Heart left ventricle (tissue), 16 donors: Measurements from ENCODE around the gene HLCS. TPM values are rescaled to one million over a fixed set of nuclear protein-coding genes. Genes with fewer than 3 reads are reported as not detected.

ENCODE experiments used
- ATAC-seq, 4 donors: fragments of 200-7000 bp; cut with Tn5 transposase; one replicate each; pipeline ENCODE4 v1.9.1; 2020 to 2022; ENCODE audit warnings: moderate library complexity in 4 of 4, mild to moderate bottlenecking in 3 of 4, moderate number of reproducible peaks in 1 of 4
- DNase-seq, 5 donors: peaks; one replicate each; pipeline ENCODE4 v3.0.0-alpha.2; 2020
- H3K27ac ChIP-seq, 12 donors: fragments of 200-600 bp; sonication (generic) in 4 of 12; one replicate each; pipeline versions ENCODE4 v1.5.0 to v1.8.0; 2016 to 2022; ENCODE audit warnings: mild to moderate bottlenecking in 2 of 12
- H3K27me3 ChIP-seq, 9 donors: fragments of 200-600 bp; sonication (generic) in 2 of 9; one replicate each; pipeline versions ENCODE4 v1.5.1 to v1.8.0; 2016 to 2022; ENCODE audit warnings: mild to moderate bottlenecking in 3 of 9
- H3K36me3 ChIP-seq, 9 donors: fragments of 200-600 bp; sonication (generic) in 2 of 9; one replicate each; pipeline versions ENCODE4 v1.5.0 to v1.8.0; 2018 to 2022; ENCODE audit warnings: mild to moderate bottlenecking in 2 of 9
- H3K4me1 ChIP-seq, 12 donors: fragments of 200-600 bp; sonication (generic) in 4 of 12; one replicate each; pipeline versions ENCODE4 v1.5.0 to v1.8.0; 2016 to 2022; ENCODE audit warnings: mild to moderate bottlenecking in 3 of 12
- H3K4me3 ChIP-seq, 12 donors: fragments of 200-600 bp; sonication (generic) in 4 of 12; one replicate each; pipeline versions ENCODE4 v1.5.0 to v1.8.0; 2017 to 2022; ENCODE audit warnings: mild to moderate bottlenecking in 9 of 12, moderate library complexity in 4 of 12
- H3K9me3 ChIP-seq, 12 donors: fragments of 200-600 bp; sonication (generic) in 4 of 12; one replicate each; pipeline versions ENCODE4 v1.5.0 to v1.8.0; 2016 to 2022; ENCODE audit warnings: mild to moderate bottlenecking in 1 of 12
- POLR2A ChIP-seq, 2 donors: fragments of 450-650 bp; IDR thresholded peaks; one replicate each; pipeline ENCODE4 v1.6.1; 2017; ENCODE audit warnings: antibody characterized with exemption in 2 of 2, mild to moderate bottlenecking in 2 of 2, moderate library complexity in 2 of 2
- WGBS, 4 donors: extraction: QIAGEN DNeasy Blood & Tissue Kit in 2 of 4; methylation state at CpG; one replicate each; pipeline versions ENCODE4 v1.1.5 to v1.1.7; 2013 to 2018; 5-methylcytosine and 5-hydroxymethylcytosine counted together
- intact Hi-C, 10 donors: fragments of 100-400 bp; cut with DNase I; formaldehyde crosslinking; loops; one replicate each; pipeline versions ENCODE4 v1.11.1 to v1.14.2; 2022
- polyA plus RNA-seq, 2 donors: library from polyadenylated mRNA; stranded (reverse); fragments of 200-250 nt; gene quantifications; one replicate each; pipeline ENCODE4 v1.2.3, GENCODE V29; 2013
- total RNA-seq, 9 donors: library from RNA; depleted of rRNA in 2 of 9; stranded (reverse); fragments of >200 nt in 2 of 9; fragmentation: NEBNext Ultra II Directional in 3 of 9; extraction: Animal tissue kit (Norgen Biotek cat#: 25700) in 3 of 9; gene quantifications; one replicate each; pipeline versions ENCODE4 v1.1.0 to v1.2.4, GENCODE V29; 2016 to 2023
- TF ChIP-seq, protein P1 (sequence below), 12 donors: fragments of 200-600 bp; sonication (generic) in 4 of 12; IDR thresholded peaks; one replicate each; pipeline versions ENCODE4 v1.5.0 to v1.8.0; 2018 to 2022; ENCODE audit warnings: antibody characterized with exemption in 12 of 12, mild to moderate bottlenecking in 5 of 12
- donor health status: ischemic (EF 13 %, LVEDD 7.1; RV severe dilation, severe dysfunction).
- donor health status: healthy with polysubstance abuse.
- donor health status: DM: no; HTN: yes; CAD: no.
- donor health status: DM: no; HTN: no; CAD: no.
- donor health status: ischemic (EF 25% LVEDD 6.9; RV normal size, moderate dysfunction).
- donor health status: ischemic (EF 25% LVEDD 5.7; RV mildly dilated, moderate dysfunction).
- donor health status: healthy.
- donor health status: DM: yes; HTN: yes; CAD: no.
- donor health status: ischemic (EF 35%, LVEDD 5.7; RV mildly dilated, moderate dysfunction).
- donor health status: nonischemic (EF 11% LVEDD 7.7; RV severe dilation, severe dysfunction).
- donor health status: DM: yes; HTN: yes; CAD: no.
- donor health status: PGD.
- donor health status: ischemic (EF 29% LVEDD 5.4; RV normal size, mild dysfunction).
- donor health status: nonischemic (EF 23%, LVEDD 6.1; RV moderate dilation, normal function).

The HLCS gene
- total and polyA plus RNA-seq, 11 donors, result 1.8 to 15.2 (median 6.2) TPM

DNA sequence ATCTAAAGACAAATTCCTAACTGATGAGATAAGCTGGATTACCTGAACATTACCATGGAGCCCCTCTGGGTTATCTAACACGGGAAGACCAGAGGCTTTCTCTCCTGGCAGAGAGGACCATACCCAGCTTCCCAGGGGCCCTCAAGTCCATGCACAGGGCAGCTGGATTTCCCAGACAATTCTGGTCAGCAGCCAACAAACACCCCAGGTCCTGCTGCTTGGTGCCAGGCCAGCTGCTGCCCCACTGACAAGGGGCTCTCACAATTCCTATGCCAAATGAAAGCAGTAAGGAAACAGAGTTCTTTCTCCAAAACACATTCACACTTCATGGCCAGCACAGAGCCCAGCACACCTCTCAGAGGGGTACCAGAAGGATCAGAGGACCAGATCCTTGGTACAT, 114.2 kb downstream of the HLCS start:
- TF ChIP-seq, protein P1, sequence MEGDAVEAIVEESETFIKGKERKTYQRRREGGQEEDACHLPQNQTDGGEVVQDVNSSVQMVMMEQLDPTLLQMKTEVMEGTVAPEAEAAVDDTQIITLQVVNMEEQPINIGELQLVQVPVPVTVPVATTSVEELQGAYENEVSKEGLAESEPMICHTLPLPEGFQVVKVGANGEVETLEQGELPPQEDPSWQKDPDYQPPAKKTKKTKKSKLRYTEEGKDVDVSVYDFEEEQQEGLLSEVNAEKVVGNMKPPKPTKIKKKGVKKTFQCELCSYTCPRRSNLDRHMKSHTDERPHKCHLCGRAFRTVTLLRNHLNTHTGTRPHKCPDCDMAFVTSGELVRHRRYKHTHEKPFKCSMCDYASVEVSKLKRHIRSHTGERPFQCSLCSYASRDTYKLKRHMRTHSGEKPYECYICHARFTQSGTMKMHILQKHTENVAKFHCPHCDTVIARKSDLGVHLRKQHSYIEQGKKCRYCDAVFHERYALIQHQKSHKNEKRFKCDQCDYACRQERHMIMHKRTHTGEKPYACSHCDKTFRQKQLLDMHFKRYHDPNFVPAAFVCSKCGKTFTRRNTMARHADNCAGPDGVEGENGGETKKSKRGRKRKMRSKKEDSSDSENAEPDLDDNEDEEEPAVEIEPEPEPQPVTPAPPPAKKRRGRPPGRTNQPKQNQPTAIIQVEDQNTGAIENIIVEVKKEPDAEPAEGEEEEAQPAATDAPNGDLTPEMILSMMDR (IDR thresholded peaks at IDR 0.05), result no peak
- TF ChIP-seq POLR2A (IDR thresholded peaks at IDR 0.05), result no peak

DNA sequence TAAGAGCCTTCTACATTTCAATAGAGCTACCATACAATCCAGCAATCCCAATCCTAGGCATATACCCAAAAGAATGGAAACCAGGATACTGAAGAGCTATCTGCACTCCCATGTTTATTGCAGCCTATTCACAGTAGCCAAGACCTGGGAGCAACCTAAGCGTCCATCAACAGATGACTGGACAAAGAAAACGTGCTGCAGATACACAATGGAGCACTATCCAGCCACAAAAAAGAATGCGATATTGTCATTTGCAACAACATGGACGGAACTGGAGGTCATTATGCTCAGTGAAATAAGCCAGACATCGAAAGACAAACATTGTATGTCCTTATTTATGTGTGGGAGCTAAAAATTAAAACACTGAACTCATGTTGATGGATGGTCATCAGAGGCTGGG, 115.3 kb downstream of the HLCS start:
- peaks cover 0 to 13% (median 1%) of the 10 kb centered on the region in 12 donors for H3K4me1 ChIP-seq
- no peak overlapping the region for H3K27ac ChIP-seq
- no peak for ATAC-seq
- TF ChIP-seq, protein P1 (IDR thresholded peaks at IDR 0.05), result no peak
- no peak for TF ChIP-seq POLR2A (IDR thresholded peaks at IDR 0.05)
- DNase-seq, result no peak
- intact Hi-C loops, result loop anchor here in 8 of 10 donors (5.0 to 10.0 kb wide), 8 partner anchors 64 to 219 kb away; no protein-coding TSS in a partner anchor
- WGBS, 4 donors, result 92 to 99% (median 94%) methylated on average over 5 of the region's 5 CpGs
- no peak overlapping the region for H3K4me3 ChIP-seq
- no peaks in the 10 kb centered on the region for H3K27me3 ChIP-seq
- H3K9me3 ChIP-seq, result no peaks in the 10 kb centered on the region
- H3K36me3 ChIP-seq, result no peaks in the 10 kb centered on the region

More for the DNA sequence above, 114.2 kb downstream of the HLCS start:
- no peak for DNase-seq
- H3K4me3 ChIP-seq, result no peak overlapping the region
- H3K4me1 ChIP-seq, result peaks cover 0 to 10% (median 1%) of the 10 kb centered on the region in 12 donors
- ATAC-seq, result no peak
- no peak overlapping the region for H3K27ac ChIP-seq
- WGBS, 4 donors, result 46 to 57% (median 56%) methylated on average over 1 of the region's 1 CpG
- no peaks in the 10 kb centered on the region for H3K27me3 ChIP-seq
- H3K9me3 ChIP-seq, result no peaks in the 10 kb centered on the region
- intact Hi-C loops, result loop anchor here in 8 of 10 donors (5.0 to 10.0 kb wide), 8 partner anchors 63 to 220 kb away; no protein-coding TSS in a partner anchor
- H3K36me3 ChIP-seq, result no peaks in the 10 kb centered on the region

DNA sequence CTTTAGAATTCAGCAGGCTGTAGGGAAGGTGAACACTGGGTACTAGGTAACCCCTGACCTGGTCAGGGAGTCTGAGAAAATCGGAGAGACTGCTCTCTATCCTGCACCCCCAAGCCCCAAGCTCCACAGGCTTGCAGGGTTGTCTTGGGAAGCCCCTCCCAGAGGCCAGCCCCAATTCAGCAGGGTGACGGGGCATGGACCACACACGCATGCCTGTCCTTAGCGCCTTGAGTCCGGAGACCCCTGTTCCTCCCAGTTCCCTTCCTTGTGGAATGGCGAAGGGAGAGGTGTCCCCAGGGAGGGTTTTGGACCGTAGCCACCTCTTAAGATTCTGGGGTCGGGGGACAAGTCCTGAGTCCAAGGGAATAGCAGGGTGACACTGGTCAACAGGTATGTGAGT, 116.1 kb downstream of the HLCS start:
- H3K9me3 ChIP-seq, result no peaks in the 10 kb centered on the region
- WGBS, 4 donors, result 92 to 98% (median 94%) methylated on average over 7 to 8 of the region's 8 CpGs
- no peak overlapping the region for H3K27ac ChIP-seq
- ATAC-seq, result no peak
- H3K27me3 ChIP-seq, result no peaks in the 10 kb centered on the region
- intact Hi-C loops, result loop anchor here in 8 of 10 donors (5.0 to 10.0 kb wide), 8 partner anchors 64 to 218 kb away; no protein-coding TSS in a partner anchor
- H3K36me3 ChIP-seq, result no peaks in the 10 kb centered on the region
- H3K4me1 ChIP-seq, result peaks cover 0 to 13% (median 1%) of the 10 kb centered on the region in 12 donors
- no peak for DNase-seq
- TF ChIP-seq, protein P1 (IDR thresholded peaks at IDR 0.05), result no peak
- no peak for TF ChIP-seq POLR2A (IDR thresholded peaks at IDR 0.05)
- H3K4me3 ChIP-seq, result no peak overlapping the region

DNA sequence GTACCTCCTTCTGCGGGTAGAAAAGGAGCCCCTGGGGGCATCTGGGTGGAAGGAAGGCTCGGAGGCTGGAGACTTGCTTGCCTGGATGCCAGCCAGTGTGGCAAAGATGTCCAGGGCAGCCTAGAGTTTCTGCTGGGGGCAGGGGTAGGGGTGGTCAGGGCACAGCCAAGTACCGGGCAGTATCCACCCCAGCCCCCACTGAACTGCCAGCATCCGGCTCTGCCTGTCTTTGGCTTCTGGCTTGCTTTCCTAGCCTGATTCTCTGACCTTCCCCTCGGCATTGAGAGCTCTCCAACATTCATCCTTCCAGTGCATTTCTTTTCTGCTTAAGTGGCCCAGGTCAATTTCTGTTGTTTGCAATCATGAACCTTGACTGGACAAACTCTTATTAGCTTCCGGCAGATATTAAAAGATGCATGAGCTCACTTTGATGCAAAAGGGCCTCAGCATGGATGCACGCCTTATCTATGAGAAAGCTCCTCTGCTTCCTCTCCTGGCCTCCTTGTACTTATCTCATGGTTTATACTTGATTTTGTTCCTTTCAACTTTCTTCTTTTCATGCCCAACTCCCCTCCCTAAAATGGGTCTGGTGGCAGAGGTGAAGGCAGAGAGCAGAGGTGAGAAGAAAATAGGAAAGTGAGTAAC, 116.9 kb downstream of the HLCS start:
- H3K36me3 ChIP-seq, result no peaks in the 10 kb centered on the region
- H3K4me1 ChIP-seq, result peaks cover 0 to 10% (median under 1%) of the 10 kb centered on the region in 12 donors
- DNase-seq (no peak), ATAC-seq (no peak)
- H3K9me3 ChIP-seq, result no peaks in the 10 kb centered on the region
- no peak for TF ChIP-seq POLR2A (IDR thresholded peaks at IDR 0.05)
- TF ChIP-seq, protein P1 (IDR thresholded peaks at IDR 0.05), result no peak
- no peak overlapping the region for H3K4me3 ChIP-seq
- no peak overlapping the region for H3K27ac ChIP-seq
- intact Hi-C loops, result loop anchor here in 8 of 10 donors (5.0 to 10.0 kb wide), 8 partner anchors 65 to 217 kb away; no protein-coding TSS in a partner anchor
- no peaks in the 10 kb centered on the region for H3K27me3 ChIP-seq
- WGBS, 4 donors, result 64 to 82% (median 74%) methylated on average over 7 of the region's 7 CpGs
